GM12801 (cell line): ENCODE results near the gene KLHL36.

Source experiments
- TF ChIP-seq, protein P1 (sequence below): IDR thresholded peaks from one replicate; pipeline ENCODE4 v1.5.1; 2011; ENCODE audit warnings: control low read depth; ENCODE audit not compliant: insufficient read length; ENCODE audit errors: extremely low read depth

Gene KLHL36

GRCh38 chr16:84605339-84605848 lies 42.9 kb upstream of the KLHL36 start:
- TF ChIP-seq, protein P1, sequence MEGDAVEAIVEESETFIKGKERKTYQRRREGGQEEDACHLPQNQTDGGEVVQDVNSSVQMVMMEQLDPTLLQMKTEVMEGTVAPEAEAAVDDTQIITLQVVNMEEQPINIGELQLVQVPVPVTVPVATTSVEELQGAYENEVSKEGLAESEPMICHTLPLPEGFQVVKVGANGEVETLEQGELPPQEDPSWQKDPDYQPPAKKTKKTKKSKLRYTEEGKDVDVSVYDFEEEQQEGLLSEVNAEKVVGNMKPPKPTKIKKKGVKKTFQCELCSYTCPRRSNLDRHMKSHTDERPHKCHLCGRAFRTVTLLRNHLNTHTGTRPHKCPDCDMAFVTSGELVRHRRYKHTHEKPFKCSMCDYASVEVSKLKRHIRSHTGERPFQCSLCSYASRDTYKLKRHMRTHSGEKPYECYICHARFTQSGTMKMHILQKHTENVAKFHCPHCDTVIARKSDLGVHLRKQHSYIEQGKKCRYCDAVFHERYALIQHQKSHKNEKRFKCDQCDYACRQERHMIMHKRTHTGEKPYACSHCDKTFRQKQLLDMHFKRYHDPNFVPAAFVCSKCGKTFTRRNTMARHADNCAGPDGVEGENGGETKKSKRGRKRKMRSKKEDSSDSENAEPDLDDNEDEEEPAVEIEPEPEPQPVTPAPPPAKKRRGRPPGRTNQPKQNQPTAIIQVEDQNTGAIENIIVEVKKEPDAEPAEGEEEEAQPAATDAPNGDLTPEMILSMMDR = no peak

DNA sequence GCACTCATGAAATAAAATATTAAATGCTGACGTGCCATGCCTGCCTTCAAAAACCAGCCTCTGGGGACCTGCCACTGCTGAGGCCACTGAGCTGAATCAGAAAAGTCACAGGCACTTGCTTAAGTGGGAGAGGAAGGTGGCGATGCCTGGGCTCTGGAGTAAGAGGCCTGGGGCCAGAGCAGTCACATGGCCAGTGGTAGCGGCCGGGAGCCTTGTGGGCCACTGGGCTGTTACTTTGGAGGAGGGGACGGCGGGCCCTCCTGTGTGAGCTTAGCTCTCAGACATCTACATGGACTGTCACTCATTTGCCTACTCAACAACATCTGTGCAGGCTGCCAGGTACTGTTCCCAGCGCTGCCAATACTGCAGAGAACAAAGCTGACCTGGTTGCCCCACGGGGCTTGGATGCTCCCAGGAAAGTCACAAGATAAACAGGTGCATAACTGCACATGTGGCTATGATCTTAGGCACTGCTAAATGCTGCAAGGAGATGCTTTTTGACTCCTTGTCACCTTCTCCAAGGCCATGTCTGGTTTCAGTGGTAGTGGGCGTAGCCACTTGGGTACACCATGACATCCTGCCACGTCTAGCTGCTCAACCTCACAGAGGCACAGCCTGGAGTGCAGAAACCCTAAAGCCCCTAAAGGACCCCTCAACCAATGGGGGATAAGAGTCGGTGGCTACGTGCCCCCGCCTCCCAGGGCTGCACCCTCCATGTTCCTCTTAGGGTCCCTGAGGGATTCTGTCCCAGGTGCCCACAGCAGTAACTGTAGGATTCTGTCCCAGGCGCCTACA lies 42.0 kb upstream of the KLHL36 start:
- TF ChIP-seq, protein P1 = no peak

- TF ChIP-seq, protein P1 = no peak
Measured at GRCh38 chr16:84607061-84607460, 41.2 kb upstream of the KLHL36 start.

GRCh38 chr16:84607694-84608093 lies 40.6 kb upstream of the KLHL36 start:
- TF ChIP-seq, protein P1 = no peak

- TF ChIP-seq, protein P1 = no peak
Measured at GRCh38 chr16:84608282-84608681, 40.0 kb upstream of the KLHL36 start.

- TF ChIP-seq, protein P1 = no peak
Measured at GRCh38 chr16:84609563-84610177, 38.6 kb upstream of the KLHL36 start.

DNA sequence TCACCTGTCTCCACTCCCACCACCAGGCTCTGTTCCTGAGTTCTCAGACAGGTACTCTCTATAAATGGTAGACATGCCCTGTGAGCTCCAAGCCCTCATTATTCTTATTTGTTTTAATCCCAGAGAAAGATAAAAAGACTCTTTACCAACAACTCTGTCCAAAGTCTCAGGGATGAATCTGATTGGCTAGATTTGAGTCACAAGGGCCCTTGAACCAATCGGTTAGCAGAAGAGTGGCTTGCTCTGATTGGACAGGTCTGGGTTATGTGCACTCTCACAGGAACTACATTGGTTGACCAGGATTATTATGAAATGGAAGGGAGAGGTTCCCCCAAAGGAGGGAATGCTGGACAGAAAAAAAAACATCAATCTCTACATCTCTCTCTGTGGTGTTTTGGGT lies 37.9 kb upstream of the KLHL36 start:
- TF ChIP-seq, protein P1 = no peak
